Measurements from ENCODE around the gene PCDHGB2.
A peak's percentile ranks its signal among the peaks of the same experiment; 100 is the strongest.
"Not testable (repeated sequence)": the region's sequence is repeated elsewhere in the genome, so short reads cannot be mapped to it uniquely, and the experiment has no call there.

The PCDHGB2 gene

GRCh38 chr5:141392429-141393198 lies 32.8 kb downstream of the PCDHGB2 start, which contains the start of gene PCDHGA8:
Gene PCDHGA8 (plus strand): TSS chr5:141392633. CDS start chr5:141392814, 181 bp downstream.
- no peak for DNase-seq (ENCODE audit: insufficient read length, low spot score)

GRCh38 chr5:141393267-141393666 lies 33.5 kb downstream of the PCDHGB2 start:
- FAIRE-seq (no peak), DNase-seq (ENCODE audit: insufficient read length, low spot score) (no peak)
- no peak for TF ChIP-seq CTCF (IDR thresholded peaks at IDR 0.05; ENCODE audit: insufficient read depth, missing control alignments)

More at GRCh38 chr5:141392429-141393198, 32.8 kb downstream of the PCDHGB2 start, which contains the start of gene PCDHGA8:
- no peak for FAIRE-seq
- no peak for TF ChIP-seq CTCF (IDR thresholded peaks at IDR 0.05; ENCODE audit: insufficient read depth, missing control alignments)

GRCh38 chr5:141394401-141395187 lies 34.8 kb downstream of the PCDHGB2 start:
- not testable (repeated sequence) for DNase-seq (ENCODE audit: insufficient read length, low spot score); FAIRE-seq

- not testable (repeated sequence) for FAIRE-seq; DNase-seq (ENCODE audit: insufficient read length, low spot score)
Measured at GRCh38 chr5:141397756-141398551, 38.2 kb downstream of the PCDHGB2 start, which contains the start of gene PCDHGB5. Gene PCDHGB5 (plus strand): TSS chr5:141397947. CDS start chr5:141398128, 181 bp downstream.

GRCh38 chr5:141398608-141399007 lies 38.8 kb downstream of the PCDHGB2 start:
- FAIRE-seq = no peak
- TF ChIP-seq CTCF (IDR thresholded peaks at IDR 0.05; ENCODE audit: insufficient read depth, missing control alignments) = no peak
- no peak for DNase-seq (ENCODE audit: insufficient read length, low spot score)

- no peak for TF ChIP-seq CTCF (IDR thresholded peaks at IDR 0.05; ENCODE audit: insufficient read depth, missing control alignments)
- FAIRE-seq = no peak
- no peak for DNase-seq (ENCODE audit: insufficient read length, low spot score)
Measured at GRCh38 chr5:141399555-141400258, 39.9 kb downstream of the PCDHGB2 start.

GRCh38 chr5:141402553-141403243 lies 42.9 kb downstream of the PCDHGB2 start, which contains the start of gene PCDHGA9:
Gene PCDHGA9 (plus strand): TSS chr5:141402778. CDS start chr5:141402953, 175 bp downstream.
- no peak for DNase-seq (ENCODE audit: insufficient read length, low spot score)
- FAIRE-seq = no peak
- peak; percentile 42 for TF ChIP-seq CTCF (IDR thresholded peaks at IDR 0.05; ENCODE audit: insufficient read depth, missing control alignments)
